KMS-11 (cell line): Measurements from ENCODE around the gene AAK1.

Experiments
- H2AFZ ChIP-seq: fragments of 200-600 bp; sonication (generic); 2 replicates; pipeline ENCODE4 v1.6.1; 2016; ENCODE audit warnings: antibody characterized with exemption, mixed run types, low read depth
- H3K27ac ChIP-seq: fragments of 200-600 bp; sonication (generic); 2 replicates; pipeline ENCODE4 v1.6.1; 2016; ENCODE audit warnings: mild to moderate bottlenecking, mixed run types
- H3K27me3 ChIP-seq: fragments of 200-600 bp; sonication (generic); 2 replicates; pipeline ENCODE4 v1.6.1; 2017; ENCODE audit warnings: mild to moderate bottlenecking, low read depth, mixed run types, moderate library complexity; ENCODE audit not compliant: insufficient read depth
- H3K36me3 ChIP-seq: fragments of 200-600 bp; sonication (generic); 2 replicates; pipeline ENCODE4 v1.6.1; 2017; ENCODE audit warnings: mild to moderate bottlenecking, mixed run types; ENCODE audit not compliant: insufficient read depth
- H3K4me1 ChIP-seq: fragments of 200-600 bp; sonication (generic); 2 replicates; pipeline ENCODE4 v1.6.1; 2016; ENCODE audit warnings: mild to moderate bottlenecking, low read depth, mixed run types; ENCODE audit not compliant: poor library complexity, severe bottlenecking
- H3K4me2 ChIP-seq: fragments of 200-600 bp; sonication (generic); 2 replicates; pipeline ENCODE4 v1.7.0; 2016; ENCODE audit warnings: mild to moderate bottlenecking, mixed run types
- H3K4me3 ChIP-seq: fragments of 200-600 bp; sonication (generic); IDR thresholded peaks from 2 replicates; pipeline ENCODE4 v1.6.1; 2017; ENCODE audit warnings: low read depth, low read length, mixed read lengths; ENCODE audit not compliant: insufficient read depth
- H3K79me2 ChIP-seq: fragments of 200-600 bp; sonication (generic); 2 replicates; pipeline ENCODE4 v1.6.1; 2016; ENCODE audit warnings: low read depth, mixed run types; ENCODE audit not compliant: insufficient read depth
- H3K9ac ChIP-seq: fragments of 200-600 bp; sonication (generic); 2 replicates; pipeline ENCODE4 v1.6.1; 2016; ENCODE audit warnings: mild to moderate bottlenecking, mixed run types
- H4K20me1 ChIP-seq: fragments of 200-600 bp; sonication (generic); 2 replicates; pipeline ENCODE4 v1.6.1; 2016; ENCODE audit warnings: mild to moderate bottlenecking, mixed run types; ENCODE audit not compliant: insufficient read depth
- TF ChIP-seq, protein P1 (sequence below): fragments of 200-600 bp; sonication (generic); conservative IDR thresholded peaks from 2 replicates; pipeline ENCODE4 v1.6.1; 2017; ENCODE audit warnings: low read depth, mild to moderate bottlenecking, antibody characterized with exemption, low read length, moderate library complexity, mixed read lengths

Gene AAK1

GRCh38 chr2:69619725-69620124 lies 23.8 kb downstream of the AAK1 start:
- H3K27ac ChIP-seq: no peak overlapping the region
- H3K4me1 ChIP-seq: peaks cover 50% of the 10 kb centered on the region

GRCh38 chr2:69618362-69618761 lies 25.2 kb downstream of the AAK1 start:
- Histone ChIP-seq H3K9ac (no peak overlapping the region), H3K27me3 (no peaks in the 10 kb centered on the region), H3K4me3 (no peak overlapping the region), H3K4me1 (peaks cover 46% of the 10 kb centered on the region), H2AFZ (no peak overlapping the region), H3K27ac (no peak overlapping the region), H3K4me2 (no peak overlapping the region), H4K20me1 (no peaks in the 10 kb centered on the region), H3K36me3 (no peaks in the 10 kb centered on the region), H3K79me2 (peaks cover 39% of the 10 kb centered on the region; the same call in 1 of the 2 replicates)
- TF ChIP-seq, protein P1, sequence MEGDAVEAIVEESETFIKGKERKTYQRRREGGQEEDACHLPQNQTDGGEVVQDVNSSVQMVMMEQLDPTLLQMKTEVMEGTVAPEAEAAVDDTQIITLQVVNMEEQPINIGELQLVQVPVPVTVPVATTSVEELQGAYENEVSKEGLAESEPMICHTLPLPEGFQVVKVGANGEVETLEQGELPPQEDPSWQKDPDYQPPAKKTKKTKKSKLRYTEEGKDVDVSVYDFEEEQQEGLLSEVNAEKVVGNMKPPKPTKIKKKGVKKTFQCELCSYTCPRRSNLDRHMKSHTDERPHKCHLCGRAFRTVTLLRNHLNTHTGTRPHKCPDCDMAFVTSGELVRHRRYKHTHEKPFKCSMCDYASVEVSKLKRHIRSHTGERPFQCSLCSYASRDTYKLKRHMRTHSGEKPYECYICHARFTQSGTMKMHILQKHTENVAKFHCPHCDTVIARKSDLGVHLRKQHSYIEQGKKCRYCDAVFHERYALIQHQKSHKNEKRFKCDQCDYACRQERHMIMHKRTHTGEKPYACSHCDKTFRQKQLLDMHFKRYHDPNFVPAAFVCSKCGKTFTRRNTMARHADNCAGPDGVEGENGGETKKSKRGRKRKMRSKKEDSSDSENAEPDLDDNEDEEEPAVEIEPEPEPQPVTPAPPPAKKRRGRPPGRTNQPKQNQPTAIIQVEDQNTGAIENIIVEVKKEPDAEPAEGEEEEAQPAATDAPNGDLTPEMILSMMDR: no peak

More at GRCh38 chr2:69619725-69620124, 23.8 kb downstream of the AAK1 start:
- Histone ChIP-seq H3K27me3 (no peaks in the 10 kb centered on the region), H3K79me2 (peaks cover 47% of the 10 kb centered on the region; the same call in 1 of the 2 replicates), H3K4me2 (no peak overlapping the region), H2AFZ (no peak overlapping the region), H3K9ac (no peak overlapping the region), H3K4me3 (no peak overlapping the region), H4K20me1 (no peaks in the 10 kb centered on the region), H3K36me3 (no peaks in the 10 kb centered on the region)
- TF ChIP-seq, protein P1: no peak

DNA sequence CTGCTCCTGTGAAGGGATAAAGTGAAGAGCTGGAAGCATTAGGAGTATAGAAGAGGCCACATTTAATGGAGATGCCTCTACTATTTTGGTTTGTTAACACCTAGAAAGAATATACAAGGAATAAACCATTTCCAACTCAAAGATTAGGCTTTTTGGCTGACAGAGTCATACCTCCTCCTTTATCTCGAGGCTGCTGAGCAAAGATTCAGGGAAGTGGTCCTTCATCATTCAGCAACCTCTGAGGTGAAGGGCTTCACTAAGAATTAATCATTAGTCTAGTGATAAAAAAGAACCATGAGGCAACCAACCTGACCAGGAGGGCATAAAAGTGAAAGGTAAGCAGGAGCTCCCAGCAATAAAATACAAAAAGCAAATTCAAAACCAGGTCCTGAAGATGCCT lies 25.8 kb downstream of the AAK1 start:
- H3K4me2 ChIP-seq: peak overlapping the region; percentile 52; the same call in 1 of the 2 replicates
- no peak overlapping the region for H3K27ac ChIP-seq
- H3K4me1 ChIP-seq: peaks cover 47% of the 10 kb centered on the region
- no peak overlapping the region for H2AFZ ChIP-seq
- no peak overlapping the region for H3K4me3 ChIP-seq
- H3K9ac ChIP-seq: no peak overlapping the region
- H3K36me3 ChIP-seq: no peaks in the 10 kb centered on the region
- peaks cover 33% of the 10 kb centered on the region; the same call in 1 of the 2 replicates for H3K79me2 ChIP-seq
- TF ChIP-seq, protein P1: no peak
- H4K20me1 ChIP-seq: no peaks in the 10 kb centered on the region
- no peaks in the 10 kb centered on the region for H3K27me3 ChIP-seq

- H3K4me2 ChIP-seq: peak overlapping the region; percentile 52
- H3K27ac ChIP-seq: peak overlapping the region; percentile 9; the same call in 1 of the 2 replicates
- TF ChIP-seq, protein P1: no peak
- H3K4me3 ChIP-seq: peak overlapping the region; percentile 55
- H3K36me3 ChIP-seq: no peaks in the 10 kb centered on the region
- H3K27me3 ChIP-seq: no peaks in the 10 kb centered on the region
- H3K9ac ChIP-seq: no peak overlapping the region
- H2AFZ ChIP-seq: no peak overlapping the region
- no peaks in the 10 kb centered on the region for H4K20me1 ChIP-seq
- H3K79me2 ChIP-seq: peaks cover 28% of the 10 kb centered on the region; the same call in 1 of the 2 replicates
- peaks cover 50% of the 10 kb centered on the region for H3K4me1 ChIP-seq
These were observed 26.8 kb downstream of the AAK1 start for GRCh38 chr2:69616755-69617154.
